ENCODE measurements around the gene DSTN.

DSTN gene

GRCh38 chr20:17611290-17611539, 41.3 kb downstream of the DSTN start:
- Histone ChIP-seq H3K4me1 (ENCODE audit: control insufficient read depth in 1 of 2, insufficient read depth in 1 of 2, low read depth in 1 of 2, low read length in 1 of 2) (peaks cover 19 to 21% of the 10 kb centered on the region in 2 experiments), H3K36me3 (peaks cover 22% of the 10 kb centered on the region), H3K27me3 (no peaks in the 10 kb centered on the region), H3K27ac (no peak overlapping the region), H3K9me3 (no peaks in the 10 kb centered on the region), H3K4me3 (ENCODE audit: low read depth in 1 of 2, low read length in 1 of 2) (no peak overlapping the region)
- TF ChIP-seq CTCF (IDR thresholded peaks at IDR 0.05), result no peak

GRCh38 chr20:17611540-17612286, 41.8 kb downstream of the DSTN start:
- Histone ChIP-seq H3K27ac (no peak overlapping the region), H3K27me3 (no peaks in the 10 kb centered on the region), H3K4me3 (ENCODE audit: low read depth in 1 of 2, low read length in 1 of 2) (no peak overlapping the region), H3K9me3 (no peaks in the 10 kb centered on the region), H3K36me3 (peaks cover 27% of the 10 kb centered on the region), H3K4me1 (ENCODE audit: control insufficient read depth in 1 of 2, insufficient read depth in 1 of 2, low read depth in 1 of 2, low read length in 1 of 2) (peaks cover 24 to 26% of the 10 kb centered on the region in 2 experiments)
- TF ChIP-seq CTCF (IDR thresholded peaks at IDR 0.05), result no peak

- Histone ChIP-seq H3K27me3 (no peaks in the 10 kb centered on the region), H3K4me1 (ENCODE audit: control insufficient read depth in 1 of 2, insufficient read depth in 1 of 2, low read depth in 1 of 2, low read length in 1 of 2) (peaks cover 28 to 31% of the 10 kb centered on the region in 2 experiments), H3K9me3 (no peaks in the 10 kb centered on the region), H3K36me3 (peaks cover 34% of the 10 kb centered on the region), H3K27ac (no peak overlapping the region), H3K4me3 (ENCODE audit: low read depth in 1 of 2, low read length in 1 of 2) (no peak overlapping the region)
- no peak for TF ChIP-seq CTCF (IDR thresholded peaks at IDR 0.05)
Observed at GRCh38 chr20:17612287-17612991, 42.6 kb downstream of the DSTN start.

- Histone ChIP-seq H3K27ac (no peak overlapping the region), H3K27me3 (no peaks in the 10 kb centered on the region), H3K9me3 (no peaks in the 10 kb centered on the region), H3K4me3 (ENCODE audit: low read depth in 1 of 2, low read length in 1 of 2) (no peak overlapping the region), H3K4me1 (ENCODE audit: control insufficient read depth in 1 of 2, insufficient read depth in 1 of 2, low read depth in 1 of 2, low read length in 1 of 2) (peaks cover 28 to 31% of the 10 kb centered on the region in 2 experiments), H3K36me3 (peaks cover 39% of the 10 kb centered on the region)
- TF ChIP-seq CTCF (IDR thresholded peaks at IDR 0.05), result no peak
Observed at GRCh38 chr20:17612992-17613327, 43.1 kb downstream of the DSTN start.

GRCh38 chr20:17613328-17614175, 43.7 kb downstream of the DSTN start:
- H3K36me3 ChIP-seq, result peaks cover 45% of the 10 kb centered on the region
- no peaks in the 10 kb centered on the region for H3K27me3 ChIP-seq
- no peak overlapping the region for H3K4me3 ChIP-seq (ENCODE audit: low read depth in 1 of 2, low read length in 1 of 2)
- no peak for TF ChIP-seq CTCF (IDR thresholded peaks at IDR 0.05)
- no peak overlapping the region for H3K27ac ChIP-seq
- peaks cover 28 to 31% of the 10 kb centered on the region in 2 experiments for H3K4me1 ChIP-seq (ENCODE audit: control insufficient read depth in 1 of 2, insufficient read depth in 1 of 2, low read depth in 1 of 2, low read length in 1 of 2)
- H3K9me3 ChIP-seq, result no peaks in the 10 kb centered on the region
